ENCODE measurements around the gene AOC2.
"Not testable (repeated sequence)": the region's sequence is repeated elsewhere in the genome, so short reads cannot be mapped to it uniquely, and the experiment has no call there.

Gene AOC2

DNA sequence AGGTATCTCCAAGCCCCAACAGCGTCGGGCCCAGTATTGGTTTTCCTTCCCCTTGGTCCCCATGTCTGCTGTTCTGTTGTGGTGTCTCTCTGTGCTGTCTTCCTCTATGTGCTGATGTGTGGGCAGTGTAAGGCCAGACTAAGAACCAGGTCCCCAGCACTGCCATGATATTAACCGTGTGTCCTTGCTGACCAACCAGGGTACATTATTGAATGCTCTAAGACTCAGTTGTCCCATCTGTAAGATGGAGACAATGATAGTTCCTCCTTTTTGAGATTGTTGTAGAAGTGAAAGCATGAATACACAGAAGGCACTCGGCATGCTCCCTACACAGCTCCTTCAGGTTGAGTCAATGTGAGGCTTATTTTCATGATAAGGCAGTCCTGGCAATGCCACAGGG lies 27.3 kb downstream of the AOC2 start:
- H3K4me2 ChIP-seq: no peak overlapping the region
- no peak for TF ChIP-seq Cebpa-rat (IDR thresholded peaks at IDR 0.05)
- no peaks in the 10 kb centered on the region for H3K27me3 ChIP-seq
- H3K9me3 ChIP-seq (replicated peaks in 1 of 11): peaks cover 12 to 23% (median 18%) of the 10 kb centered on the region in 11 experiments
- H4K20me1 ChIP-seq: no peaks in the 10 kb centered on the region
- H3K4me3 ChIP-seq: no peak overlapping the region
- H3K36me3 ChIP-seq: no peaks in the 10 kb centered on the region; a peak in 1 of 22 replicates
- no peaks in the 10 kb centered on the region for H3K4me1 ChIP-seq
- no peak overlapping the region for H3K27ac ChIP-seq
- H3K9ac ChIP-seq: no peak overlapping the region

GRCh38 chr17:42872251-42872965 lies 28.0 kb downstream of the AOC2 start:
- no peak overlapping the region for H3K27ac ChIP-seq
- TF ChIP-seq Cebpa-rat (IDR thresholded peaks at IDR 0.05): no peak
- no peaks in the 10 kb centered on the region; a peak in 1 of 22 replicates for H3K36me3 ChIP-seq
- H3K4me2 ChIP-seq: no peak overlapping the region
- H4K20me1 ChIP-seq: no peaks in the 10 kb centered on the region
- no peak overlapping the region for H3K9ac ChIP-seq
- peaks cover 12 to 23% (median 18%) of the 10 kb centered on the region in 11 experiments for H3K9me3 ChIP-seq (replicated peaks in 1 of 11)
- no peak overlapping the region for H3K4me3 ChIP-seq
- H3K4me1 ChIP-seq: no peaks in the 10 kb centered on the region
- no peaks in the 10 kb centered on the region for H3K27me3 ChIP-seq

DNA sequence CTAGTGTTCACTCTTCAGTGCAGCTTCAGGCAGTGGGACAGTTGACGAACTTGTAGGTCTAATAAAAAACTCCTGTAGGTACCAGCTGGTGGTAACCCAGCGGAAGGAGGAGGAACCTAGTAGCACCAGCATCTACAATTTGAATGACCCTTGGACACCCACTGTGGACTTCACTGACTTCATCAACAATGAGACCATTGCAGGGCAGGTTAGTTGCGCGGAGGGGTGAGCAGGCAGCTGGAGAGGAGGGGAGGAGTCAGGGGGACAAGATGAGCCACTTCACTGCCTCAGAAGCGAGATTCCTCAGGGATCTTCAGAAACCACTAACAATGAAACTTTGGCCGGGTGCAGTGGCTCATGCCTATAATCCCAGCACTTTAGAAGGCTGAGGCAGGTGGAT lies 28.9 kb downstream of the AOC2 start:
- Histone ChIP-seq H3K4me3 (no peak overlapping the region), H3K4me1 (no peaks in the 10 kb centered on the region), H3K9me3 (replicated peaks in 1 of 11) (peaks cover 12 to 23% (median 18%) of the 10 kb centered on the region in 11 experiments), H3K27me3 (no peaks in the 10 kb centered on the region), H3K9ac (no peak overlapping the region), H3K4me2 (no peak overlapping the region), H3K27ac (no peak overlapping the region), H3K36me3 (no peaks in the 10 kb centered on the region; a peak in 1 of 22 replicates), H4K20me1 (no peaks in the 10 kb centered on the region)
- no peak for TF ChIP-seq Cebpa-rat (IDR thresholded peaks at IDR 0.05)

GRCh38 chr17:42873932-42874695 lies 29.7 kb downstream of the AOC2 start:
- not testable (repeated sequence) for H3K27me3 ChIP-seq, H3K4me1 ChIP-seq, H3K4me2 ChIP-seq, H3K27ac ChIP-seq, H4K20me1 ChIP-seq, H3K36me3 ChIP-seq, H3K4me3 ChIP-seq, H3K9ac ChIP-seq
- peaks cover 12 to 23% (median 18%) of the 10 kb centered on the region in 11 experiments for H3K9me3 ChIP-seq (replicated peaks in 1 of 11)

DNA sequence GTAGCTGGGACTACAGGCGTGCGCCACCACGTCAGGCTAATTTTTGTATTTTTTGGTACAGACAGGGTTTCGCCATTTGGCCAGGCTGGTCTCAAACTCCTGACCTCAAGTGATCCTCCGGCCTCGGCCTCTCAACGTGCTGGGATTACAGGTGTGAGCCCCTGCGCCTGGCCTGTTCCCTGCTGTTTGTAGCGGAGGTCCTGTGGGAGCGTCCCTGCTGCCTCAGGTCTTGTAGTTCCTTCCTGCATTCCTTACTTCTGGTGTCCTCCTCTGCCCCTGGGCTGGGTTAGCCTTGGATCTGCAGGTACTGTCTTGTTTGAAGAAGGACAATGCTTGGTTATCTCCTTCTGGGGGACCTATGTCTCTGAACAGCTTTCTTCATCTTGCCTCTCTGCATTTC lies 32.7 kb downstream of the AOC2 start:
- H4K20me1 ChIP-seq: no peaks in the 10 kb centered on the region
- no peaks in the 10 kb centered on the region for H3K27me3 ChIP-seq
- no peak for TF ChIP-seq Cebpa-rat (IDR thresholded peaks at IDR 0.05)
- H3K4me1 ChIP-seq: no peaks in the 10 kb centered on the region
- no peaks in the 10 kb centered on the region for H3K9me3 ChIP-seq (replicated peaks in 1 of 11)
- H3K27ac ChIP-seq: no peak overlapping the region
- no peak overlapping the region for H3K4me2 ChIP-seq
- H3K36me3 ChIP-seq: no peaks in the 10 kb centered on the region
- no peak overlapping the region for H3K9ac ChIP-seq
- H3K4me3 ChIP-seq: no peak overlapping the region

- Histone ChIP-seq H3K27me3 (no peaks in the 10 kb centered on the region), H4K20me1 (no peaks in the 10 kb centered on the region), H3K36me3 (no peaks in the 10 kb centered on the region), H3K9me3 (replicated peaks in 1 of 11) (no peaks in the 10 kb centered on the region), H3K4me1 (peaks cover 0 to 6% (median 0%) of the 10 kb centered on the region in 10 experiments; a peak in 3 of 20 replicates), H3K9ac (no peak overlapping the region), H3K27ac (no peak overlapping the region), H3K4me3 (no peak overlapping the region), H3K4me2 (no peak overlapping the region)
- TF ChIP-seq Cebpa-rat (IDR thresholded peaks at IDR 0.05): no peak
These were observed 33.9 kb downstream of the AOC2 start for GRCh38 chr17:42878123-42878880.

- TF ChIP-seq Cebpa-rat (IDR thresholded peaks at IDR 0.05): no peak
- Histone ChIP-seq H3K36me3 (no peaks in the 10 kb centered on the region), H3K4me1 (peaks cover 0 to 6% (median 0%) of the 10 kb centered on the region in 10 experiments; a peak in 4 of 20 replicates), H3K9me3 (replicated peaks in 1 of 11) (no peaks in the 10 kb centered on the region), H3K27ac (no peak overlapping the region), H3K4me2 (no peak overlapping the region), H3K27me3 (no peaks in the 10 kb centered on the region), H3K9ac (no peak overlapping the region), H4K20me1 (no peaks in the 10 kb centered on the region), H3K4me3 (no peak overlapping the region)
These were observed 34.7 kb downstream of the AOC2 start for GRCh38 chr17:42878924-42879595.

- no peak for TF ChIP-seq Cebpa-rat (IDR thresholded peaks at IDR 0.05)
- H3K4me1 ChIP-seq: peaks cover 0 to 12% (median 0%) of the 10 kb centered on the region in 10 experiments; a peak in 6 of 20 replicates
- H3K36me3 ChIP-seq: no peaks in the 10 kb centered on the region
- no peak overlapping the region for H3K4me2 ChIP-seq
- H3K27me3 ChIP-seq: no peaks in the 10 kb centered on the region
- H3K9me3 ChIP-seq (replicated peaks in 1 of 11): no peaks in the 10 kb centered on the region
- H3K27ac ChIP-seq: no peak overlapping the region
- no peak overlapping the region for H3K9ac ChIP-seq
- H3K4me3 ChIP-seq: no peak overlapping the region
- H4K20me1 ChIP-seq: no peaks in the 10 kb centered on the region
These were observed 35.2 kb downstream of the AOC2 start for GRCh38 chr17:42879596-42879985.

DNA sequence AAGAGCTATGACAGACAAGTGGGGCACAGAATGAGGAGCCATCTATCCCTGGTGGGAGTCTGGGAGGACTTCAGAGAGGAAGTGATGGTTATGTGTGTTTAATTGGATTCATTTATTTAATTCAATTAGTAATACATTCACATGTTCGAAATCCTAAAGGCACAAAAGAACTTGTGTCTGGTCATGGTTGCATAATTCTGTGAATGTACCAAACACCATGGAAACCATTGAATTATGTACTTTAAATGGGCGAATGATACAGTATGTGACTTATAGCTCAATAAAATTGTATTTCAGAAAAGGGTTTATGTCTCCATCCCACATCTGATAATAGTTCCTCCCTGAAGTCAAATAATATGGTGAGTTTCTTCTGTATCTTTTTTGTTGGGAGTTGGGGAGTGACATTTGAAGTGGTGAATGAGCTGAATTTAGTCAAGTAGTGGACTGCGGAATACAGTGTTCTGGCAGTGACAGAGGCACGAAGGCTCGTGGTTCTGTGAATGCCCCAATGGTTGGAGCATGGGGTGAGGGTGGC lies 36.5 kb downstream of the AOC2 start:
- Histone ChIP-seq H3K27me3 (no peaks in the 10 kb centered on the region), H3K9me3 (replicated peaks in 1 of 11) (no peaks in the 10 kb centered on the region), H3K36me3 (no peaks in the 10 kb centered on the region), H3K4me2 (no peak overlapping the region), H4K20me1 (no peaks in the 10 kb centered on the region), H3K9ac (no peak overlapping the region), H3K27ac (no peak overlapping the region), H3K4me3 (no peak overlapping the region), H3K4me1 (peaks cover 2 to 24% (median 9%) of the 10 kb centered on the region in 10 experiments; a peak in 19 of 20 replicates)
- TF ChIP-seq Cebpa-rat (IDR thresholded peaks at IDR 0.05): no peak

GRCh38 chr17:42881706-42882105 lies 37.3 kb downstream of the AOC2 start:
- not testable (repeated sequence) for H4K20me1 ChIP-seq; H3K4me2 ChIP-seq; H3K27me3 ChIP-seq; H3K27ac ChIP-seq; H3K36me3 ChIP-seq; H3K4me3 ChIP-seq; H3K9ac ChIP-seq; H3K9me3 ChIP-seq (replicated peaks in 1 of 11)
- H3K4me1 ChIP-seq: peaks cover 10 to 33% (median 17%) of the 10 kb centered on the region in 10 experiments

All from BLaER1 treated with 17β-estradiol and CSF1 and Interleukin-3, amounts not matched to agents 10 nM and 100 nM (cell line).